Astrocyte (in vitro differentiated cells and primary cell): Measurements from ENCODE around the gene CLASP1.

ENCODE experiments used
- CTCF ChIP-seq: IDR thresholded peaks from 2 replicates; pipeline ENCODE4 v1.5.1; 2011; ENCODE audit warnings: low read depth, mild to moderate bottlenecking, inconsistent platforms, low read length, moderate library complexity; ENCODE audit not compliant: insufficient read depth
- EZH2 ChIP-seq: IDR thresholded peaks from 2 replicates; pipeline ENCODE4 v1.6.1; 2012; ENCODE audit warnings: mild to moderate bottlenecking, low read length, inconsistent platforms; ENCODE audit not compliant: insufficient read depth

GRCh38 chr2:121398853-121399252 lies 250.4 kb downstream of the CLASP1 start:
- TF ChIP-seq CTCF: no peak
- TF ChIP-seq EZH2: no peak
